HL-60/S4 treated with phorbol 12-myristate 13-acetate at 8.2 ng/mL for 4 days and 3 days (cell line): ENCODE results near the gene MAGIX.
"Not testable (repeated sequence)": the region's sequence is repeated elsewhere in the genome, so short reads cannot be mapped to it uniquely, and the experiment has no call there.

Experiments used
- in situ Hi-C: fragments of 300-500 bp; cut with MboI; formaldehyde crosslinking; loops from 2 replicates; pipeline ENCODE4 v1.15.0; 2022; ENCODE audit warnings: low sequenced_read_pairs

The MAGIX gene

DNA sequence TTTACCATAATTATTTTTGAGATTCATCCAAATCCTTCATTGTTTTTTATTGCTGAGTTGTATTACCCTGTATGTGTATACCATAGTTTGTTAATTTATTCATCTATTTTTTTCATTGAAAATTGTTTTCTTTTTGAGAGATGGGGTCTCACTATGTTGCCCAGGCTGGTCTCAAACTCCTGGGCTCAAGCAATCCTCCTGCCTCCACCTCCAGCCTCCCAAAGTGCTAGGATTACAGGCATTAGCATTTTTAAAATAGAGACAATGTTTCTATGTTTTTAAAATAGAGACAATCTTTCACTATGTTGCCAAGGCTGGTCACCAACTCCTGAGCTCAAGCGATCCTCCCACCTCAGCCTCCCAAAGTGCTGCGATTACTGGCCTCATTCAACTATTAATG, 1.6 kb upstream of the MAGIX start:
- in situ Hi-C loops, result no loop called here

- in situ Hi-C loops, result no loop called here
Measured at GRCh38 chrX:49161632-49162031, 926 bp upstream of the MAGIX start.

- in situ Hi-C loops, result no loop called here
Measured at GRCh38 chrX:49163555-49164419, 1.2 kb downstream of the MAGIX start.

- in situ Hi-C loops, result no loop called here
Measured at GRCh38 chrX:49164589-49165360, 2.2 kb downstream of the MAGIX start.

GRCh38 chrX:49165901-49166881, 3.6 kb downstream of the MAGIX start:
- in situ Hi-C loops, result no loop called here

DNA sequence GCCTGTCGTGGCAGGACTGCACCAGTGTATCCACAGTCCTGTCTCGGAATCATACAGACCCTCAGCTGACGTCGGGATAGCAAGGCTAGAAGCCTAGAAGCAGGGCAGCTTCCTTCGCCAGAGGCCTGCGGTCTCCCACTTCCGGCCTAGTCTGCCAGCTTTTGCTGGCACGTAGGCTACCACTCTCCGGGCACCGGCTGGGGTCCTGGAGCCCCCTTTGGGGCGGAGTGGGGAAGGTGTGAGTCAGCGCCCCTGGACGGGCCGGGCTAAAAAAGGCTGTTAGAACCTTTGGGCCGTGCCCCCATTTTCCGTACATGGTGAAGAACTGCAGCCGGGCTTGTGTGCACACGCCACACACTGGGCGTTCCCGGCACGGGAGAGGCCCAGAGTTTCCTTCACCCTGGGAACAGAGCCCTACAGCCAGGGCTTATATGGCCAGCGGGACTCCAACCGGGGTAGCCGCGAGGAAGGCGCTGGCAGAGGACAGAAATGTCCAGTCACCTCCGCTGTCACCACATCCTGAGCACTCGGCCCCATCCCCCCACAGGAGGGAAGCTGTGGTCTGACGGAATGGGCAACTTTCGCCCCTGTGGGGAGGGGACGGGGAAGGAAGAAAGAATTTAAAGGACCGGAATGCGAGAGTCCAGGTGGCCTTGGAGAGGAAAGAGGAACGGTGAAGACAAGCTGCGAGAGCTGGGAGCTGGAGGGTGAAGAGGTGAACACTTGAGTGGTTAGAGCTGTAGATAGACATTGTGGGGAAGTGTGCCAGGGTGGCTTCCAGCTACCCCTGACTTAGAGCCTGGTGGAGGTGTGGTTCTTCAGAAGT, 4.6 kb downstream of the MAGIX start:
- in situ Hi-C loops, result no loop called here

- in situ Hi-C loops, result no loop called here
Measured at GRCh38 chrX:49167740-49168108, 5.2 kb downstream of the MAGIX start.

GRCh38 chrX:49171752-49172279, 9.3 kb downstream of the MAGIX start, which contains the start of gene PLP2:
PLP2 (plus strand) TSS chrX:49171898; CDS start chrX:49172001, 103 bp downstream.
- in situ Hi-C loops, result no loop called here

GRCh38 chrX:49172280-49172780, 9.8 kb downstream of the MAGIX start:
- in situ Hi-C loops, result no loop called here

GRCh38 chrX:49173544-49173943, 11.0 kb downstream of the MAGIX start:
- in situ Hi-C loops, result not testable (repeated sequence)

DNA sequence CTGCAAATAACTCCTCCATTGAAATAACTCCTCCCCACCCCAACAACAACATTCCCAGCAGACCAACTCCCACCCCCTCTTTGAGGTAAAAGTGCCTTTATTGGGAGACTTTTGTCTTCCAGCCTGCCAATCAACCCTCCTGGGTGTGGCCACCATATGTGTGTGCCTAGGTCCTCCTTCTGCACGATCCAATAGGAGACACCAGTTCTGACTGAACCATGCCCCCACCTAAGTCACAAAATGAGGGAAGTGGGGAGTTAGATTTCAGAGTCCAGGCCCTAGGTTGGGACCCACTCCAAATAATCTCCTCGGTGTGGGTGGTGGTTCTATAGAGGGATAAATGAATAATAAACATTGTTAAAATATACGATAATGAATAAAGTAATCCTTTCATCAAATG, 12.2 kb downstream of the MAGIX start:
- in situ Hi-C loops, result no loop called here

GRCh38 chrX:49175435-49176274, 13.1 kb downstream of the MAGIX start:
- in situ Hi-C loops, result no loop called here

- in situ Hi-C loops, result no loop called here
Measured at GRCh38 chrX:49176421-49177326, 14.1 kb downstream of the MAGIX start.

- in situ Hi-C loops, result no loop called here
Measured at GRCh38 chrX:49177338-49177833, 14.8 kb downstream of the MAGIX start.

DNA sequence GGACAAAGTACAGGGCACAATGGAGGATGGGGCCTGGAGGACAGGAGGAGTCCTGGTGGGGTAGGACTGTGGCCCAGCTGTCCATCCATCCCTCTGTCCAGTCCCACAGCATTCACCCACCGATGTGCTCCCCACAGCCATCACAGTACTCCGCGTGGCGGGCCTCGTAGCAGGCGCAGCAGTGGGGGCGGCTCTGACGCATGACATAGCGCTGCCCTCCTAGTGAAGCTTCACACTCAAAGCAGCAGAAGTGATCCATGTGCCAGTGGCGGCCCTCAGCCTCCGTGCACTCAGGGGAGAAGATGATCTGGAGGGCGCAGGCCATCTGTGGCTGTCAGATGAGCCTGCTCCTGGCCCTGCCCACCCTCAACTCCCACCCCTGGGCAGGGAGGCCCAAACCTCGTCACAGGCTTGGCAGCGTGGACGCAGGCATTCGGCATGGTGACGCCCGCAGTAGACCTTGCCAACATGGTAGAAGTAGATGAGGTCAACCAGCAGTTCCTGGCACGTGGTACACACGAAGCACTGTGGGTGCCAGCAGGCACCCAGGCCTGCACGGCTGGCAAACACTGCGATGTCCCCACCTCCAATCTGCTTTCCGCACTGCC, 15.4 kb downstream of the MAGIX start:
- in situ Hi-C loops, result no loop called here

DNA sequence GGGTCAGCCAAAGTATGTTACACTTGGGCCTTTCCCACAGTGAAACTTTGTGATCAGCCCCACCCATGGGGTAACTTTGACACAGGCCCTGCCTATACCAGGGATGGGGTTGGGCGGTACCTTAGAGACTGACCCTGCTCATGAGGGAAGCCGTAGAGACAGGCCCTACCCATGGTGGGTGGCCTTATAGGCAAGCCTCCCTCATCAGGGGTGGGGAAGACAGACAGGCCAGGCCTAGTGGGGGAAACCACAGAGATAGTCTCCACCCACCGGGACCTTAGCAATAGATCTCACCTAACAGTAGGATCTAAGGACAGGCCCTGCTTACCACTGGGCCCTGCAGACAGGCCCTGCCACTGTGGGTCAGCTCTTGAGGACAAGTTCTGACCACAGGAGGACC, 16.0 kb downstream of the MAGIX start:
- in situ Hi-C loops, result no loop called here

GRCh38 chrX:49179358-49179757, 16.8 kb downstream of the MAGIX start:
- in situ Hi-C loops, result no loop called here
